GM04504 (cell line): Measurements from ENCODE around the gene EHBP1L1.

Experiments
- DNase-seq: peaks from one replicate; pipeline ENCODE4 v3.0.0-alpha.2; 2012; ENCODE audit warnings: low read depth

EHBP1L1 gene

GRCh38 chr11:65577756-65578109 is 1.9 kb downstream of the EHBP1L1 start:
- no peak for DNase-seq

DNA sequence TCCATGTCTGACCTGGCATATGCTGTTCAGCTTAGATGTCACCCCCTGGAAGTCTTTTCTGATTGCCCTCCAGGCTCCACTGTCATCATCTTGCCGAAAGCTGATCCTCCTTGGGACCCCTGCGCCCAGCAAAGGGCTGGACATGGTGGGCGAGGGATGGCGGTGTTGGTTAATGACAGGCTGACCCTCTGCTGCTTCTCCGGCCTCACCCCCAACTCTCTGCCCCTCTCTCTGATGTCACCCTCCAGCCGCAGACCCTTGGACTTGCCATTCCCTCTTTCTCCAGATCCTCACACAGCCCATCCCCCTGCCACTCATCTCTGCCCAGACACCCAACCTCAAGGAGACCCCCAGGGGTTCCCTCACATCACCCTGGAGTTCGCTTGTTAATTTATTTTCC is 2.3 kb downstream of the EHBP1L1 start:
- DNase-seq: no peak

GRCh38 chr11:65578667-65579066 is 2.8 kb downstream of the EHBP1L1 start:
- no peak for DNase-seq

DNA sequence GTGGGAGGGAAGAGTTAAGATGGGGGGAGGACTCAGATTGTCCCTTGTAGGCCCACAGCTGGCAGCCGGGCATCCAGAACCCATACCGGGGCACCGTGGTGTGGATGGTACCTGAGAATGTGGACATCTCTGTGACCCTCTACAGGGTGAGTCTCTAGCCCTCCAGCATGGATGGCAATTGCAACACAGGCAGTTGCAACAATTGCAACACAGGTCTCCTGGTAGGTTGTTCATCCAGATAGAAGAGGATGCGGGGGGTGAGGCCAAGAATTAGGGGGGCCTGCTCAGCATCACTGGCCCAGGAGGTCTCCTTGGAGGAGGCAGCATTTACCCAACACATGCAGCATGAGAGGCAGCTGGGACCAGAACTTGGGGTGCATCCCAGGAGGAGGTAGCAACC is 3.4 kb downstream of the EHBP1L1 start:
- no peak for DNase-seq

DNA sequence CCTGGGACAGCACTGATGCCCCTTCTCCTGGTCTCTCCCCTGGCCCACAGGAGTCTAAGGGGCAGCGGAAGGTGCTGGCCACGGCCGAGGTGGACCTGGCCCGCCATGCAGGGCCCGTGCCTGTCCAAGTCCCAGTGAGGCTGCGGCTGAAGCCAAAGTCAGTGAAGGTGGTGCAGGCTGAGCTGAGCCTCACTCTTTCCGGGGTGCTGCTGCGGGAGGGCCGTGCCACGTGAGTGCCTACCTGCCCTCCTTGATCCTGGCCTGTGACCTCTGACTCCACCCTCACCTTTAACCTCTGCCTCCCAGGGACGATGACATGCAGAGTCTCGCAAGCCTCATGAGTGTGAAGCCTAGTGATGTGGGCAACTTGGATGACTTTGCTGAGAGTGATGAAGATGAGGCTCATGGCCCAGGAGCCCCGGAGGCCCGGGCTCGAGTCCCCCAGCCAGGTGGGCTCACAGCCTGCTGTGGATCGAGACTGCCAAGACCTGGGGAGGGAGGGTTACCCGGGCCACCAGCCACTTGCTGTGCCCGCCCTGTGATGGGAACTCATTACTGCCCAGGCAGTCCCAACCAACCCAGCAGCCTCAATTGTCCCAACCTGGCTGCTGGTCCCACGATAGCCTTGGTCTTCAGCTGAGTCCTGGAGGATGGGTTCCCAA is 4.3 kb downstream of the EHBP1L1 start:
- DNase-seq: no peak

GRCh38 chr11:65580756-65581155 is 4.9 kb downstream of the EHBP1L1 start:
- no peak for DNase-seq

DNA sequence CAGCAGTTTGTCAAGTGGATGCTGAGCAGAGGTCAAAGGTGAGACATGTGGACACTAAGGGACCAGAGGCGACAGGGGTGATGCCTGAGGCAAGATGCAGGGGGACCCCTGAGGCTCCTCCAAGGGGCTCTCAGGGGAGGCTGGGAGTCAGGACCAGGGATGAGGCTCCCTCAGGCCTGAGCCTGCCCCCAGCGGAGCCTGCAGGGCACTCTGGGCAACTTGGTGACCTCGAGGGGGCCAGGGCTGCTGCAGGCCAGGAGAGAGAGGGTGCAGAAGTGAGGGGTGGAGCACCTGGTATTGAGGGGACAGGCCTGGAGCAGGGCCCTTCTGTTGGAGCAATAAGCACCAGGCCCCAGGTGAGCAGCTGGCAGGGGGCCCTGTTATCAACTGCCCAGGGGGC is 6.1 kb downstream of the EHBP1L1 start:
- DNase-seq: no peak

DNA sequence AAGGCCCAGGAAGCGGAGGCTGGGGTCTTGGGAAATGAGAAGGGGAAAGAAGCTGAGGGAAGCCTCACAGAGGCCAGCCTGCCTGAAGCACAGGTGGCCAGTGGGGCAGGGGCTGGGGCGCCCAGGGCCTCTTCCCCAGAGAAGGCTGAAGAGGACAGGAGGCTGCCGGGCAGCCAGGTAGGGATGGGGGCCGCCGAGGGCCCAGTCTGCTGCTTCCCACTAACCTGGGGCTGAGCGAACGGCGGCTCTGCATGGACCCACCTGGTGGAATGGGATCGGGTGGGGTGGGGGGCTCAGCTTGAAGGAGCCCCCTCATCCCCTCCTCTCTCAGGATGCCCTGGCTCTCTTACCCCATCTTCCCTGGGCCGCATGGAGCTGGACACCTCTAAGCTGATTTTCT is 7.7 kb downstream of the EHBP1L1 start:
- DNase-seq: no peak

DNA sequence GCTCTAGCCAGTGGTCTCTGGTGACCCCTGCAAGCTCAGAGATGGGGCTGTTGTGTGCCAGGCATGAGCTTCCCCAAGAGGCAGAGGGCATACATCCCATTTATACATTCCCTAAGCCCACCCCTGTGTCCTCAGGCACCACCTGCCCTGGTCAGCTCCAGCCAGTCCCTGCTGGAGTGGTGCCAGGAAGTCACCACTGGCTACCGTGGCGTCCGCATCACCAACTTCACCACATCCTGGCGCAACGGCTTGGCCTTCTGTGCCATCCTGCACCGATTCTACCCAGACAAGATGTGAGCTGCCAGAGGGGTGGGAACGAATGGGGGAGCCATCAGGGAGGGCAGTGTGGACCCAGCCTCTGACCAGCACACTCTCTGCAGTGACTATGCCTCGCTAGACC is 8.3 kb downstream of the EHBP1L1 start:
- DNase-seq: no peak

DNA sequence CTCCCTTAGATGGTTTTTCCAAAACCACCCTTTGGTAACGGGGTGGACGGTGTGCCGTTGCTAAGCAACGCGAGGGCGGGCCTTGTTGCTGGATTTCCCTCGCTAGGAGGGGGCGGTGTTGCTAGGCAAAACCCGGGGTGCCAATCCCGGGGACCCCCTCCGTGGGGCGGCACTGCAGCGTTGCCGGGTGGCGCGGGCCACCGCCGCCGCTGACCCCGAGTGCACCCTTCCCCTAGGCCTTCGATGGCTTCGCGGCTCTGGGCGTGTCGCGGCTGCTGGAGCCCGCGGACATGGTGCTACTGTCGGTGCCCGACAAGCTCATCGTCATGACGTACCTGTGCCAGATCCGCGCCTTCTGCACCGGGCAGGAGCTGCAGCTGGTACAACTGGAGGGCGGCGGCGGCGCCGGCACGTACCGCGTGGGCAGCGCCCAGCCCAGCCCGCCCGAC is 8.9 kb downstream of the EHBP1L1 start:
- DNase-seq: no peak

- no peak for DNase-seq
Measured at GRCh38 chr11:65585396-65586246, 9.8 kb downstream of the EHBP1L1 start.

- DNase-seq: no peak
Measured at GRCh38 chr11:65586247-65586630, 10.4 kb downstream of the EHBP1L1 start.

- no peak for DNase-seq
Measured at GRCh38 chr11:65586676-65587075, 10.8 kb downstream of the EHBP1L1 start.

DNA sequence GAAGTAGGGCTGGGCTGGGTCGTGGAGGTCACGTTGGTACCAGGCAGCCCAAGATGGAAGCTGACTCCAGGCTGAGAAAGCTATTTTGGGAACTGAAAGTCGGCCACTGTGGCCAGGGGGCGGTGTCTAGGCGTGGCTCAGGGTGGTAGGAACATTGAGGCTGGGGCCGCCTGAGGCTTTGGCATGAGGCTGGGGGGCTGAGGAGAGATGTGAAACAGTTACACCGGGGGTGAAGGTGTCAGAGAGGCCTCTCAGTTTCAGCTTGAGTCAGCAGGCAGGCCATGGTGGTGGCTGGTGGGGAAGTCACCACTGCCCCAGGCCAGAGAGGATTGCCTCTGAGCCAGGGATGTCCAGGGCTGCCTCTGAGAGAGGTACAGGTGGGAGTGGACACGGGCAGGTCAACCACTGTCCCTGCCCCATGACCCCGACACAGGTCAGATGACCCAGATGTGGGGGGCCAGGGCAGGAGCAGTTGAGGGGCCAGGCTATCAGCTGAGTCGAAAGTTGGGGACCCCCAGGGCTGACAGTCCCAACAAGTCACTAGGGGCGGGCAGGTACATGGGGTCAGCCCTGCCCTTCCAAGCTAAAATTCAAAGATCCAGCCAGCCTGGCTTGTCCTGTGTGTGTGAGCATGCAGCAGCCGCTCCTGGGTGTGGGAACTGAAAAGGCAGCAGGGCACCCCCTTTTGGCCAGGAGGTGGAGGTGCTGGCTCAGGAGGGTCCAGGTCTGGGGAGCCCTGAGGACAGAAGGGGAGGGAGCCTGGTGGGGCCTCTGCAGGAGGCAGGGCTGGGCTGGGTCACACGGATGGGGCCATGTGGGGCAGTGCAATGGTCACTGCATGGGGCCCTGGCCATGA is 12.6 kb downstream of the EHBP1L1 start:
- no peak for DNase-seq

DNA sequence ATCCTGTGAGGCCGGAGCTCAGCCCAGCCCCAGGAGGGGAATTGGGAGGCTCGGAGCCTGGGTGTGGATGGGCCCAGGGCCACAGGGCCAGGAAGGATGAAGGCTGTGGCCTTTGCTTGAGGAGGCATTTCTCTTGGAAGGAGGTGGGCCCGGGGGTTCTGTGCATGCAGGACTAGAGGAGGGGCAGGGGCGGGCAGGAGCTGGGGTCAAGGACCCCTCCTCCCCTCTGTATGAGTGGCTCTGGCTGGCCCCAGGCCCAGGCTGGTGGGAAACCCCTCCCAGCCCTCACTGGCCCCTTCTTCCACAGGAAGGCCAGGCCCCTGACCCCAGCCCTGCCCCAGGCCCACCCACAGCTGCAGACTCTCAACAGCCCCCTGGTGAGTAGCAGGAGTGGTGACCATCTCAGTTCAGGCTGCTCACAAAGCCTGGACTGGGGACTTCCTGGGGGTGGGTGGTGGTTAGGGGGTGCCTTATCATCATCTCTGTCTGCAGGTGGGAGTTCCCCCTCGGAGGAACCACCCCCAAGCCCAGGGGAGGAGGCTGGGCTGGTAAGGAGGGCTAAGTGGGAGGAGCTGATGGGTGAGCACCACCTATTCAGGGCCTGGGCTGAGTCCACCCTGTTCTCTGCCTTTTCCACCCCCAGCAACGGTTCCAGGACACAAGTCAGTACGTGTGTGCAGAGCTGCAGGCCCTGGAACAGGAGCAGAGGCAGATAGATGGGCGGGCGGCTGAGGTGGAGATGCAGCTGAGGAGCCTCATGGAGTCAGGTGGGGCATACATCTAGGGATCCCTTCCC is 13.8 kb downstream of the EHBP1L1 start:
- no peak for DNase-seq

- no peak for DNase-seq
Measured at GRCh38 chr11:65590240-65590738, 14.4 kb downstream of the EHBP1L1 start.

GRCh38 chr11:65591939-65592857 is 16.3 kb downstream of the EHBP1L1 start:
- DNase-seq: no peak

DNA sequence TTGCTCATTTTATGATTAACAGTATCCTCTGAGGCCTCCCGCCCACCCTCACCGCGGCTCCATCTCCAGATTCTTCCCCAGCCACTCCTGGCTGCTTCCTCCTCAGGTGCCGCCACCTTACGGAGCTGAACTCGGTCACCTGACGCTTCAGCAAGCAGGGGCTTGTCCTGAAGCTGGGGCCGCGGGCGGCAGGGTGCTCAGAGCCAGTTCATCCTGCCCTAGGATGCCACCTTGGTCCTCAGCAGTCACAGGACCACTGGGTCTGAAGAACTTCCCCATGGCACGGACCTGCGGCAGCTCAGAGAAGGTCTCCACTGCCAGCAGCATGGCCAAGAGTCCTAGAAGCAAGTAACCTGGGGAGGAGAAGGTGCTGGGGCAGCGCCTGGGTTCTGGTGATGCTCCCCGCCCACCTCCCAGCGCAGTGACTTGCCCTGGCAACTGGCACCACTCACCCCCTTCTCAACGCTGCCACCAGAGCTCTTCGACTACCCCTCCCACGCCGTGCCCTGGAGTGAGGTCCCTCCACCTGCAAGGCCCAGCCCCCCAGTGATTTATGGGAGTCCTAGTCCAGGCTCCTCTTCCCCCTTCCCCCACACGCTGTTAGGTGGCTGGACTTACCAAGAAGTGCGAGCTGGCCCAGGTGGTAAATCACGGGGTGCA is 17.1 kb downstream of the EHBP1L1 start:
- no peak for DNase-seq

- no peak for DNase-seq
Measured at GRCh38 chr11:65593518-65594414, 17.9 kb downstream of the EHBP1L1 start.
